ENCODE measurements around the gene ARID2. TPM values are rescaled to one million over a fixed set of nuclear protein-coding genes. Genes with fewer than 3 reads are reported as not detected.

ARID2 gene
- total RNA-seq, 3 donors from 2014 or later: 31.7 to 72.7 (median 48.8) TPM

DNA sequence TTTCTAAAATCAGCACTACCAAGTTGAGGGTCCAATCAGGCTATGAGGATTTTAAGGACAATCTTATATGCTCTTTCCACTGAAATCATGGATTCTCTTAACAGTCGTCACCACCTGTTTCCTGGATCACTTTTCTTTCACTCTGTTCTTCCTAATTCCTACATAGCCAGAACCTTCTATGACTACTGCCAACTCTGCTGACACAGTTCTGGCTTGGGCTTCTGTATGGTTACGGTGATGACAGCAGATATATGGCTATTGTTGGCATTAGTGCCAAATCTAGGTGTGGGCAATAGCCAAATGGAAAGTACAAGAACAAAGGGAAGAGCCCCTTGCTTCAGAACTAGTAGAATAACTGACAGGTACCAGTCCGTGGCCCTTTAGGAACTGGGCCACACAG is 124.0 kb downstream of the ARID2 start:
- H3K4me1 ChIP-seq: no peaks in the 10 kb centered on the region
- intact Hi-C loops (cut with DNase I; ENCODE audit: low total_unique reads): no loop called here
- peaks cover 14% of the 10 kb centered on the region for H3K36me3 ChIP-seq
- DNase-seq (ENCODE audit: low spot score in 2 of 2): no peak
- no peaks in the 10 kb centered on the region for H3K27me3 ChIP-seq
- no peak for TF ChIP-seq POLR2A (IDR thresholded peaks at IDR 0.05)
- TF ChIP-seq, protein P1, sequence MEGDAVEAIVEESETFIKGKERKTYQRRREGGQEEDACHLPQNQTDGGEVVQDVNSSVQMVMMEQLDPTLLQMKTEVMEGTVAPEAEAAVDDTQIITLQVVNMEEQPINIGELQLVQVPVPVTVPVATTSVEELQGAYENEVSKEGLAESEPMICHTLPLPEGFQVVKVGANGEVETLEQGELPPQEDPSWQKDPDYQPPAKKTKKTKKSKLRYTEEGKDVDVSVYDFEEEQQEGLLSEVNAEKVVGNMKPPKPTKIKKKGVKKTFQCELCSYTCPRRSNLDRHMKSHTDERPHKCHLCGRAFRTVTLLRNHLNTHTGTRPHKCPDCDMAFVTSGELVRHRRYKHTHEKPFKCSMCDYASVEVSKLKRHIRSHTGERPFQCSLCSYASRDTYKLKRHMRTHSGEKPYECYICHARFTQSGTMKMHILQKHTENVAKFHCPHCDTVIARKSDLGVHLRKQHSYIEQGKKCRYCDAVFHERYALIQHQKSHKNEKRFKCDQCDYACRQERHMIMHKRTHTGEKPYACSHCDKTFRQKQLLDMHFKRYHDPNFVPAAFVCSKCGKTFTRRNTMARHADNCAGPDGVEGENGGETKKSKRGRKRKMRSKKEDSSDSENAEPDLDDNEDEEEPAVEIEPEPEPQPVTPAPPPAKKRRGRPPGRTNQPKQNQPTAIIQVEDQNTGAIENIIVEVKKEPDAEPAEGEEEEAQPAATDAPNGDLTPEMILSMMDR (IDR thresholded peaks at IDR 0.05): no peak
- no peak for TF ChIP-seq POLR2AphosphoS5 (IDR thresholded peaks at IDR 0.05)
- no peak overlapping the region for H3K27ac ChIP-seq
- no peaks in the 10 kb centered on the region for H3K9me3 ChIP-seq
- H3K4me3 ChIP-seq: no peak overlapping the region

DNA sequence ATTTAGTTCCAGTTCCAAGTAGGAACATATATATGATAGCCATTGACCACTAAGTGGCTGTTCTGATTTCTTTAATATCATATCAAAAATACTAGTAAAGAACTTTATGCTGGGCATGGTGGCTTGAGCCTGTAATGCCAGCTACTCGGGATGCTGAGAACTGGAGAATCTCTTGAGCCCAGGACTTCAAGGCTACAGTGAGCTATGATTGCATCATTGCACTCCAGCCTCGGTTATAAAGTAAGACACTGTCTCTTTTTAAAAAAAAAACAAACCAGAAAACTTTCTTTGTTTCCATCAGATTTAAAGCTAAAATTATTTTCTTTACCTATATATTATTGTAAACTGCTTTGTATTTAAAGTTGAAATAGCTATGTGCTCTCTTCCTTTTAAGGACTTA is 133.8 kb downstream of the ARID2 start:
- intact Hi-C loops (cut with DNase I; ENCODE audit: low total_unique reads): no loop called here
- Histone ChIP-seq H3K36me3 (no peaks in the 10 kb centered on the region), H3K27me3 (no peaks in the 10 kb centered on the region), H3K27ac (no peak overlapping the region), H3K4me3 (no peak overlapping the region), H3K4me1 (no peaks in the 10 kb centered on the region), H3K9me3 (no peaks in the 10 kb centered on the region)
- no peak for DNase-seq (ENCODE audit: low spot score in 2 of 2)
- TF ChIP-seq POLR2A (IDR thresholded peaks at IDR 0.05) (no peak), POLR2AphosphoS5 (IDR thresholded peaks at IDR 0.05) (no peak)
- TF ChIP-seq, protein P1 (IDR thresholded peaks at IDR 0.05): no peak

DNA sequence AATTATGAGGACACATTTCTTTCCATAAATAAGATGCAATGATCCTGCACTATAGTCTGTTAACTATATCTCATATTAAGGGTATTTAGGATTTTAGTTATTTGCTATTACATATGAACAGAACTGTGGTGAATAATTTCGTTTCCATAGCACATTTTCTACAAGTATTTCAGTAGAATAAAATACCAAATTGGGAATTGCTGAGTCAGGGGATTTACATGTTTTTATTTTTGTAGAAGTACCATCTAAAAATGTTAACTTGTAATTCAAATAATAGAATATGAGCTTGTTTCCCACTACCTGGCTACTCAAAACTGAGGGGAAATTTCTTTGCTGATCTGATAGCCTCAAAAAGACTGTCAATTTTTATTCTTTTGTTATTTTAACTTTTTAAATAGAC is 136.8 kb downstream of the ARID2 start:
- H3K4me3 ChIP-seq: no peak overlapping the region
- H3K36me3 ChIP-seq: no peaks in the 10 kb centered on the region
- H3K27me3 ChIP-seq: no peaks in the 10 kb centered on the region
- no peaks in the 10 kb centered on the region for H3K4me1 ChIP-seq
- H3K27ac ChIP-seq: no peak overlapping the region
- no peaks in the 10 kb centered on the region for H3K9me3 ChIP-seq
- DNase-seq (ENCODE audit: low spot score in 2 of 2): no peak
- TF ChIP-seq POLR2AphosphoS5 (IDR thresholded peaks at IDR 0.05): no peak
- TF ChIP-seq, protein P1 (IDR thresholded peaks at IDR 0.05): no peak
- no peak for TF ChIP-seq POLR2A (IDR thresholded peaks at IDR 0.05)
- intact Hi-C loops (cut with DNase I; ENCODE audit: low total_unique reads): no loop called here

DNA sequence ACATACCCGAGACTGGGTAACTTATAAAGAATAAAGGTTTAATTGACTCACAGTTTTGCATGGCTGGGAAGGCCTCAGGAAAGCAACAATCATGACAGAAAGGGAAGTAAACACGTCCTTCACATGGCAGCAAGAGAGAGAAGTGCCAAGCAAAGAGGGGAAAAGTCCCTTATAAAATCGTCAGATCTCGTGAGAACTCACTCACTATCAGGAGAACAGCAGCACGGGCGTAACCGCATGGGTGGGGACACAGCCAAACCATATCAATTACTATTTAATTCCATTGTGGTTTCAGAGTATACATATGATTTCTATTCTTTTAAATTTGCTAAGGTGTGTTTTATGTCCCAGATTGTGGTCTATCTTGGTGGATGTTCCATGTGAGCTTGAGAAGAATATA is 142.9 kb downstream of the ARID2 start:
- no peak for TF ChIP-seq POLR2A (IDR thresholded peaks at IDR 0.05)
- TF ChIP-seq, protein P1 (IDR thresholded peaks at IDR 0.05): no peak
- TF ChIP-seq POLR2AphosphoS5 (IDR thresholded peaks at IDR 0.05): no peak
- peaks cover 11% of the 10 kb centered on the region for H3K36me3 ChIP-seq
- DNase-seq (ENCODE audit: low spot score in 2 of 2): no peak
- H3K27ac ChIP-seq: no peak overlapping the region
- no peaks in the 10 kb centered on the region for H3K27me3 ChIP-seq
- no peak overlapping the region for H3K4me3 ChIP-seq
- H3K4me1 ChIP-seq: no peaks in the 10 kb centered on the region
- intact Hi-C loops (cut with DNase I; ENCODE audit: low total_unique reads): no loop called here
- no peaks in the 10 kb centered on the region for H3K9me3 ChIP-seq

DNA sequence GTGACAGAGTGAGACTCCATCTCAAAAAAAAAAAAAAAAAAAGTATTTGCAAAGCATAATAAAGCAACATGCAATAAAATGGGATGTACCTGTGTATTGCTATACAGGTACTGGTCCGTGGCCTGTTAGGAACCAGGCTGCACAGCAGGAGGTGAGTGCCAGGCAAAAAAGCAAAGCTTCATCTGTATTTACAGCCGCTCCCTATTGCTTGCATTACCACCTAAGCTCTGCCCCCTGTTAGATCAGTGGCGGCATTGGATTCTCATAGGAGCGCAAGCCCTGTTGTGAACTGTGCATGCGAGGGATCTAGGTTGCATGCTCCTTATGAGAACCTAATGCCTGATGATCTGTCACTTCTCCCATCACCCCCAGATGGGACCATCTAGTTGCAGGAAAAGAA is 147.6 kb downstream of the ARID2 start:
- intact Hi-C loops (cut with DNase I; ENCODE audit: low total_unique reads): no loop called here
- TF ChIP-seq POLR2AphosphoS5 (IDR thresholded peaks at IDR 0.05): no peak
- TF ChIP-seq POLR2A (IDR thresholded peaks at IDR 0.05): no peak
- TF ChIP-seq, protein P1 (IDR thresholded peaks at IDR 0.05): no peak
- Histone ChIP-seq H3K36me3 (peaks cover 11% of the 10 kb centered on the region), H3K4me3 (no peak overlapping the region), H3K27me3 (no peaks in the 10 kb centered on the region), H3K9me3 (no peaks in the 10 kb centered on the region), H3K4me1 (no peaks in the 10 kb centered on the region), H3K27ac (no peak overlapping the region)
- no peak for DNase-seq (ENCODE audit: low spot score in 2 of 2)

Data from breast epithelium (tissue), 4 donors.